Activated naive CD8-positive, alpha-beta T cell (primary cell): ENCODE data around the gene FRA10AC1.
"Not testable (repeated sequence)": the region's sequence is repeated elsewhere in the genome, so short reads cannot be mapped to it uniquely, and the experiment has no call there.

ENCODE experiments used
- H3K27ac Mint-ChIP-seq: one replicate; pipeline ENCODE4 v1.8.0; 2021; ENCODE audit warnings: mixed read lengths
- H3K27me3 Mint-ChIP-seq: one replicate; pipeline ENCODE4 v1.8.0; 2021; ENCODE audit warnings: mixed read lengths
- H3K36me3 Mint-ChIP-seq: one replicate; pipeline ENCODE4 v1.8.0; 2021; ENCODE audit warnings: mixed read lengths
- H3K4me1 Mint-ChIP-seq: one replicate; pipeline ENCODE4 v1.8.0; 2021; ENCODE audit warnings: low read depth, mixed read lengths
- H3K4me3 Mint-ChIP-seq: one replicate; pipeline ENCODE4 v1.8.0; 2021; ENCODE audit warnings: mild to moderate bottlenecking, mixed read lengths
- H3K9me3 Mint-ChIP-seq: one replicate; pipeline ENCODE4 v1.8.0; 2021; ENCODE audit warnings: low read depth, mixed read lengths

The FRA10AC1 gene

GRCh38 chr10:93715345-93715744 lies 13.0 kb upstream of the FRA10AC1 start:
- Mint-ChIP-seq H3K4me1 (no peaks in the 10 kb centered on the region), H3K9me3 (no peaks in the 10 kb centered on the region), H3K27ac (no peak overlapping the region), H3K36me3 (no peaks in the 10 kb centered on the region), H3K27me3 (peaks cover 8% of the 10 kb centered on the region), H3K4me3 (no peak overlapping the region)

GRCh38 chr10:93712593-93712992 lies 10.2 kb upstream of the FRA10AC1 start:
- no peak overlapping the region for H3K27ac Mint-ChIP-seq
- no peaks in the 10 kb centered on the region for H3K27me3 Mint-ChIP-seq
- no peak overlapping the region for H3K4me3 Mint-ChIP-seq
- no peaks in the 10 kb centered on the region for H3K9me3 Mint-ChIP-seq
- H3K36me3 Mint-ChIP-seq: peaks cover 2% of the 10 kb centered on the region
- H3K4me1 Mint-ChIP-seq: peaks cover 6% of the 10 kb centered on the region

- Mint-ChIP-seq H3K4me1 (peaks cover 12% of the 10 kb centered on the region), H3K27me3 (no peaks in the 10 kb centered on the region), H3K36me3 (peaks cover 2% of the 10 kb centered on the region), H3K4me3 (no peak overlapping the region), H3K9me3 (no peaks in the 10 kb centered on the region), H3K27ac (no peak overlapping the region)
Observed at GRCh38 chr10:93711891-93712290, 9.5 kb upstream of the FRA10AC1 start.

- Mint-ChIP-seq H3K36me3 (peaks cover 2% of the 10 kb centered on the region), H3K27me3 (no peaks in the 10 kb centered on the region), H3K9me3 (no peaks in the 10 kb centered on the region), H3K4me3 (no peak overlapping the region), H3K4me1 (peaks cover 13% of the 10 kb centered on the region), H3K27ac (no peak overlapping the region)
Observed at GRCh38 chr10:93710333-93710909, 8.0 kb upstream of the FRA10AC1 start.

- H3K36me3 Mint-ChIP-seq: peaks cover 2% of the 10 kb centered on the region
- no peaks in the 10 kb centered on the region for H3K9me3 Mint-ChIP-seq
- H3K4me1 Mint-ChIP-seq: peaks cover 19% of the 10 kb centered on the region
- no peak overlapping the region for H3K4me3 Mint-ChIP-seq
- H3K27me3 Mint-ChIP-seq: no peaks in the 10 kb centered on the region
- H3K27ac Mint-ChIP-seq: no peak overlapping the region
Observed at GRCh38 chr10:93707623-93708022, 5.2 kb upstream of the FRA10AC1 start.

GRCh38 chr10:93704451-93704850 lies 2.1 kb upstream of the FRA10AC1 start:
- Mint-ChIP-seq H3K36me3 (peaks cover 2% of the 10 kb centered on the region), H3K27ac (no peak overlapping the region), H3K4me3 (no peak overlapping the region), H3K4me1 (peaks cover 35% of the 10 kb centered on the region), H3K27me3 (no peaks in the 10 kb centered on the region), H3K9me3 (no peaks in the 10 kb centered on the region)

- no peaks in the 10 kb centered on the region for H3K27me3 Mint-ChIP-seq
- H3K27ac Mint-ChIP-seq: peak overlapping the region; percentile 84
- peaks cover 40% of the 10 kb centered on the region for H3K4me1 Mint-ChIP-seq
- no peaks in the 10 kb centered on the region for H3K9me3 Mint-ChIP-seq
- H3K4me3 Mint-ChIP-seq: peak overlapping the region; percentile 87
- H3K36me3 Mint-ChIP-seq: no peaks in the 10 kb centered on the region
Observed at GRCh38 chr10:93703841-93704240, 1.4 kb upstream of the FRA10AC1 start.

- Mint-ChIP-seq H3K4me1 (peaks cover 42% of the 10 kb centered on the region), H3K27ac (no peak overlapping the region)
Observed at GRCh38 chr10:93703066-93703465, 674 bp upstream of the FRA10AC1 start.

GRCh38 chr10:93701866-93702209 lies 554 bp downstream of the FRA10AC1 start:
- Mint-ChIP-seq H3K4me3 (no peak overlapping the region), H3K27ac (no peak overlapping the region), H3K9me3 (no peaks in the 10 kb centered on the region), H3K27me3 (no peaks in the 10 kb centered on the region), H3K36me3 (no peaks in the 10 kb centered on the region), H3K4me1 (peaks cover 37% of the 10 kb centered on the region)

More at GRCh38 chr10:93703066-93703465, 674 bp upstream of the FRA10AC1 start:
- Mint-ChIP-seq H3K27me3 (no peaks in the 10 kb centered on the region), H3K9me3 (no peaks in the 10 kb centered on the region), H3K36me3 (no peaks in the 10 kb centered on the region), H3K4me3 (no peak overlapping the region)

GRCh38 chr10:93697207-93697606 lies 5.2 kb downstream of the FRA10AC1 start:
- H3K36me3 Mint-ChIP-seq: peaks cover 2% of the 10 kb centered on the region
- no peak overlapping the region for H3K4me3 Mint-ChIP-seq

GRCh38 chr10:93696582-93696981 lies 5.8 kb downstream of the FRA10AC1 start:
- not testable (repeated sequence) for H3K9me3 Mint-ChIP-seq, H3K27me3 Mint-ChIP-seq, H3K27ac Mint-ChIP-seq, H3K36me3 Mint-ChIP-seq, H3K4me3 Mint-ChIP-seq
- peaks cover 44% of the 10 kb centered on the region for H3K4me1 Mint-ChIP-seq

More at GRCh38 chr10:93697207-93697606, 5.2 kb downstream of the FRA10AC1 start:
- Mint-ChIP-seq H3K9me3 (no peaks in the 10 kb centered on the region), H3K27me3 (no peaks in the 10 kb centered on the region), H3K4me1 (peaks cover 44% of the 10 kb centered on the region), H3K27ac (no peak overlapping the region)

- Mint-ChIP-seq H3K27me3 (no peaks in the 10 kb centered on the region), H3K9me3 (no peaks in the 10 kb centered on the region), H3K4me3 (no peak overlapping the region), H3K27ac (no peak overlapping the region), H3K36me3 (peaks cover 2% of the 10 kb centered on the region), H3K4me1 (peaks cover 39% of the 10 kb centered on the region)
Observed at GRCh38 chr10:93695740-93696139, 6.7 kb downstream of the FRA10AC1 start.

GRCh38 chr10:93687737-93688136 lies 14.7 kb downstream of the FRA10AC1 start:
- Mint-ChIP-seq H3K36me3 (peaks cover 5% of the 10 kb centered on the region), H3K27ac (no peak overlapping the region), H3K9me3 (no peaks in the 10 kb centered on the region), H3K4me3 (no peak overlapping the region), H3K27me3 (no peaks in the 10 kb centered on the region), H3K4me1 (no peaks in the 10 kb centered on the region)

GRCh38 chr10:93680412-93681047 lies 21.9 kb downstream of the FRA10AC1 start:
- no peaks in the 10 kb centered on the region for H3K4me1 Mint-ChIP-seq
- H3K27ac Mint-ChIP-seq: no peak overlapping the region
- H3K4me3 Mint-ChIP-seq: no peak overlapping the region
- H3K36me3 Mint-ChIP-seq: peaks cover 2% of the 10 kb centered on the region
- H3K27me3 Mint-ChIP-seq: no peaks in the 10 kb centered on the region
- no peaks in the 10 kb centered on the region for H3K9me3 Mint-ChIP-seq

GRCh38 chr10:93678805-93679587 lies 23.4 kb downstream of the FRA10AC1 start:
- H3K9me3 Mint-ChIP-seq: no peaks in the 10 kb centered on the region
- H3K36me3 Mint-ChIP-seq: peaks cover 3% of the 10 kb centered on the region
- H3K27ac Mint-ChIP-seq: no peak overlapping the region
- H3K27me3 Mint-ChIP-seq: no peaks in the 10 kb centered on the region
- H3K4me3 Mint-ChIP-seq: no peak overlapping the region
- H3K4me1 Mint-ChIP-seq: no peaks in the 10 kb centered on the region
